ENCODE results near the gene TRIM31.

The TRIM31 gene

GRCh38 chr6:30104661-30105060, 8.2 kb downstream of the TRIM31 start:
- TF ChIP-seq GATA3 (IDR thresholded peaks at IDR 0.05; ENCODE audit: low read depth, low read length), result no peak
- TF ChIP-seq GATA2 (IDR thresholded peaks at IDR 0.05; ENCODE audit: low read depth, low read length), result no peak

- TF ChIP-seq GATA3 (IDR thresholded peaks at IDR 0.05; ENCODE audit: low read depth, low read length), result no peak
- TF ChIP-seq GATA2 (IDR thresholded peaks at IDR 0.05; ENCODE audit: low read depth, low read length), result no peak
These were observed 9.1 kb downstream of the TRIM31 start for GRCh38 chr6:30103872-30104179.

GRCh38 chr6:30102970-30103871, 9.7 kb downstream of the TRIM31 start:
- TF ChIP-seq GATA2 (IDR thresholded peaks at IDR 0.05; ENCODE audit: low read depth, low read length) (no peak), GATA3 (IDR thresholded peaks at IDR 0.05; ENCODE audit: low read depth, low read length) (no peak)

- TF ChIP-seq GATA3 (IDR thresholded peaks at IDR 0.05; ENCODE audit: low read depth, low read length), result no peak
- no peak for TF ChIP-seq GATA2 (IDR thresholded peaks at IDR 0.05; ENCODE audit: low read depth, low read length)
These were observed 10.4 kb downstream of the TRIM31 start for GRCh38 chr6:30102414-30102969.

GRCh38 chr6:30101444-30102413, 11.2 kb downstream of the TRIM31 start:
- TF ChIP-seq GATA3 (IDR thresholded peaks at IDR 0.05; ENCODE audit: low read depth, low read length) (no peak), GATA2 (IDR thresholded peaks at IDR 0.05; ENCODE audit: low read depth, low read length) (no peak)

- TF ChIP-seq GATA3 (IDR thresholded peaks at IDR 0.05; ENCODE audit: low read depth, low read length), result no peak
- TF ChIP-seq GATA2 (IDR thresholded peaks at IDR 0.05; ENCODE audit: low read depth, low read length), result no peak
These were observed 12.1 kb downstream of the TRIM31 start for GRCh38 chr6:30100585-30101443.

- no peak for TF ChIP-seq GATA3 (IDR thresholded peaks at IDR 0.05; ENCODE audit: low read depth, low read length)
- no peak for TF ChIP-seq GATA2 (IDR thresholded peaks at IDR 0.05; ENCODE audit: low read depth, low read length)
These were observed 12.7 kb downstream of the TRIM31 start for GRCh38 chr6:30100154-30100553.

GRCh38 chr6:30097902-30098768, 14.8 kb downstream of the TRIM31 start:
- TF ChIP-seq GATA3 (IDR thresholded peaks at IDR 0.05; ENCODE audit: low read depth, low read length), result no peak
- no peak for TF ChIP-seq GATA2 (IDR thresholded peaks at IDR 0.05; ENCODE audit: low read depth, low read length)

GRCh38 chr6:30096829-30097228, 16.1 kb downstream of the TRIM31 start:
- no peak for TF ChIP-seq GATA2 (IDR thresholded peaks at IDR 0.05; ENCODE audit: low read depth, low read length)
- TF ChIP-seq GATA3 (IDR thresholded peaks at IDR 0.05; ENCODE audit: low read depth, low read length), result no peak

- no peak for TF ChIP-seq GATA3 (IDR thresholded peaks at IDR 0.05; ENCODE audit: low read depth, low read length)
- no peak for TF ChIP-seq GATA2 (IDR thresholded peaks at IDR 0.05; ENCODE audit: low read depth, low read length)
These were observed 18.8 kb downstream of the TRIM31 start for GRCh38 chr6:30093951-30094661.

- no peak for TF ChIP-seq GATA3 (IDR thresholded peaks at IDR 0.05; ENCODE audit: low read depth, low read length)
- no peak for TF ChIP-seq GATA2 (IDR thresholded peaks at IDR 0.05; ENCODE audit: low read depth, low read length)
These were observed 19.9 kb downstream of the TRIM31 start for GRCh38 chr6:30092852-30093543.

Data from SH-SY5Y (cell line).